ENCODE results near the gene STK16.

GRCh38 chr2:219290381-219291171, 45.3 kb downstream of the STK16 start:
- TF ChIP-seq CTCF (conservative IDR thresholded peaks at IDR 0.05; ENCODE audit: low read length) (no peak), EZH2phosphoT487 (IDR thresholded peaks at IDR 0.05; ENCODE audit: borderline replicate concordance) (no peak)

All from Loucy (cell line).